CD4-positive, alpha-beta T cell treated with Interleukin-17A for 4 hours (primary cell): ENCODE results near the gene TRIO.
"Not testable (repeated sequence)": the region's sequence is repeated elsewhere in the genome, so short reads cannot be mapped to it uniquely, and the experiment has no call there.

Experiments
- DNase-seq: peaks from one replicate; pipeline ENCODE4 v3.0.0-alpha.2; 2020; ENCODE audit warnings: mixed read lengths

The TRIO gene

DNA sequence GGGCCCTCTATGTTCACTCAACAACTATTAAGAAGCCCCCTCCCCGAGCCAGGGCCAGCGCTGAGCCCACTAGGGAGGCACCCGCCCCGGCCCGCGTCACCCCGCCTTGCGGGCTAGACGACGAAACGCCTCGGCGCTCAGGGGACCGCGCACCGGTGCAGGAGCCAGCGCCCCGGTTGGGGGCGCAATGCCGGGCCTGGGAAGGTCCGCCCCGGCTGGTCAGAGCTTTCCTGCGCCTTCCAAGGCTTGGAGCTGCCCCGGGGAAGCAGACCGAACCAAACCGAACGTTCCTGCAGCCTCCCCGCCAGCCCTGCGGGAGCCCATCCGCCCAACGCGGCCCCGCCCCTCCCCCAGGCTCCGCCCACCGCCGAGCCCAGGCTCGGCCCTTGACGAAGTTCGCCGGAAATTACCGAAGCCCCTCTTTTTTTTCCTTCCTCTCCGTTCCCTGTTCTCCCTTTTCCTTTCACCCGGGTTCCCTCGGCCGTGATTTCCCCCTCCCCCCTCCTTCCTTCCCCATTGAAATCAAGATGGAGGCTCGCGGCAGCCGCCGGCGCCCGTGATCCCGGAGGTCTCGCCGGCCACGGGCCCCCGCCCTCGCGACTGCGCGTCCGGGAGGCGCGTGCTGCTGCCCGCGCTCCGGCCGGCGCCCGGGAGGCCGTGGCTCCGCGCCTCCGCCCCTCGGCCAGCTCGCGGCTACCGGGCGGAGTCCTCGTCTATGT is at the start of gene TRIO:
TRIO (plus strand) TSS at position 516 of the 719 bp plus-strand sequence. CDS start 384 bp downstream, outside the sequence.
- peak; percentile 87 for DNase-seq

DNA sequence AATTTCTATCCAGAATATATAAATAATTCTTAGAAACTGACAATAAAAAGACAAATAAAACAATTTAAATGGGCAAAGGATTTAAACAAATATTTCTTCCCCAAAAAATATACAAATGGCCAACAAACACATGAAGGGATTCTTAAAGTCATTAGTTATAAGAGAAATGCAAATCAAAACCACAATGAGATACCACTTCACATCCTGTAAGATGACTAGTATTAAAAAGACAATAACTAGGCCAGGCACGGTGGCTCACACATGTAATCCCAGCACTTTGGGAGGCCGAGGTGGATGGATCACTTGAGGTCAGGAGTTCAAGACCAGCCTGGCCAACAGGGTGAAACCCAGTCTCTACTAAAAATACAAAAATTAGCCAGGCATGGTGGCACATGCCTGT is 45.8 kb upstream of the TRIO start:
- not testable (repeated sequence) for DNase-seq

GRCh38 chr5:14097998-14098471 is 45.1 kb upstream of the TRIO start:
- no peak for DNase-seq

- DNase-seq, result no peak
Measured at GRCh38 chr5:14100281-14100680, 42.9 kb upstream of the TRIO start.

DNA sequence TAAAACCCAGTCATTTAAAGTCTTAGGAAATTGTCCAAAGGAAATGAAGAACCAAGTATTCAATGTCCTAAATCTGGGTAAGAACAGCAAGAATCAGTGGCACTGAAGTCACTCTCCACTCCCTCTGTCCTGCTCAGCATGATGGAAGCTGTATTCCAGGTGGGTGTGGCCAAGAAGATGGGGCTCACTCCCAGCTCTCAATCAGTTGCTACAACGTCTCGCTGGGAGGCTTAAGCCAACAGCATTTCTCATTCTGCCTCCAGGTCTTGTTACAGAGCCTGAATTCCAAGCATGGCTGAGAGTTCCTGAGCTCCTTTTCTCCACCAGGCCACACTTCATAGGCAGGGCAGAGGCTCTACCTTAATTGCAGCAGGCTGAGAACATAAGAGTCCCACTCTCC is 41.2 kb upstream of the TRIO start:
- DNase-seq, result no peak

- no peak for DNase-seq
Measured at GRCh38 chr5:14102666-14103065, 40.5 kb upstream of the TRIO start.

DNA sequence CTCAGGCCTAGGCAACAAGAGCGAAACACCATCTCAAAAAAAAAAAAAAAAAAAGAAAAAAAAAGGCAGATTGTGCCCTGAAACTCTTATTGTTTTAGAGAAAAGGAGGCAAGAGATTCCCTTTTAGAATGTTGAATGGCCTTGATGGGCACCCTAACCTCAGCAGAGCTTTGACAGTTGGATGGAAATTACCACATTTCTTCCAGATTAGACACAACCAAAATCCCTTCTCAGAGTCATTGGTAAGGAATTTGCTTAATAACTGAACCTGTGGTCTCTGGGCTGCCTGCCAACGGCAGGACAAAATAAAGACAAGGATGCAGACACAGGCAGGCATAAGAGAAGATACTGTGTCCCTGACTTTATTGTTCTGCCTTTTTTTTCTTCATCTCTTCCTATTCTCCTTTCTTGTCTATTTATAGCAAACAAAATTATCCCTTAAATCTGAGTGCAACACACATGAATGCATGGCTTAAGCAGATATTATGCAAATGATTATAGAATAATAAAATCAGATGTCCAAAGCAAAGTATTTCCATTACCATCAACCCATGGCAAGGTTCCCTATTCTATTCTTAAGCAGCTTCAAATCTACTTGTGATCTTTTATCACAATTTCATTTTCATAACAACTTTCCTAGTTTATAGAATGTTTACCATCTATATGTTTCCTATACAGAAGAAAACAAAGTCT is 37.3 kb upstream of the TRIO start:
- no peak for DNase-seq

GRCh38 chr5:14107536-14107935 is 35.6 kb upstream of the TRIO start:
- no peak for DNase-seq

DNA sequence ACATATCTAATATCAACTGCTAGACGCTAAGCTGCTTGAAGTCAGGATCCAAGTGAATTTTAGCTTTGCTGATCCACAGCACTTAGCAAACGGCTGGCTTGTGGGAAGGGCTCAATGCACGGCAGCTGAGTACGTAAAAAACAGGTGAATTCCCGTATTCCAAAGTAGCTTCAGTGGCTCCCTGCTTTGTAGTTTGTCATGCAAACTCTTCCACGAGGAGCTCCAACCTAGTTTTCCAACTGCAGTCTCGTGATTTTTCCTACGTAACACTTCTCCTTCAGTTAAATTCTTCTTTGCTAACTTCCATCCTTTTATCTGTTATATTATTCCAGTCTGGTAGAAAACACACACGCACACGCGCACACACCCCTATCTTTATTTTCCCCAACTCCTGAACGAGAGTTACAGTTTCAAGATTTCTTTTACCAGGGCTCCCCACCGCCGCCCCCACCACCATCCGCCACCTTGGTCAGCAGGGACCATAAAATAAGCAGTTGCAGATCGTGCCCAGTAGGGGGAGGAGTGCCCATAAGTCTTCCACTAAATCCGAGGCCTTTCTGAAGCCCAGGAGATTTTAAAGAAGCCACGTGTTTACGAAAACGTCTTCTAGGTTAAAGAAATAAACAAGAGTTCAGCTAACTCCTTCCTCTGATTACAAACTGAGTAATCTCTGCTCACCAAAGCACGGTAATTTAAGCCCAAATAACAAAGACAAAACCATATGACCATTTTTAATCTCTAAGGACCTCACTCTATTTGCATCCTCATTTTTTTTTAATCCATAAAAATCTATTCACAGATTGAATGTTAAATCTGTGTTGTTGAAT is 34.8 kb upstream of the TRIO start:
- DNase-seq, result peak; percentile 36

GRCh38 chr5:14109041-14109747 is 33.9 kb upstream of the TRIO start:
- no peak for DNase-seq

GRCh38 chr5:14109771-14110170 is 33.4 kb upstream of the TRIO start:
- DNase-seq, result no peak

DNA sequence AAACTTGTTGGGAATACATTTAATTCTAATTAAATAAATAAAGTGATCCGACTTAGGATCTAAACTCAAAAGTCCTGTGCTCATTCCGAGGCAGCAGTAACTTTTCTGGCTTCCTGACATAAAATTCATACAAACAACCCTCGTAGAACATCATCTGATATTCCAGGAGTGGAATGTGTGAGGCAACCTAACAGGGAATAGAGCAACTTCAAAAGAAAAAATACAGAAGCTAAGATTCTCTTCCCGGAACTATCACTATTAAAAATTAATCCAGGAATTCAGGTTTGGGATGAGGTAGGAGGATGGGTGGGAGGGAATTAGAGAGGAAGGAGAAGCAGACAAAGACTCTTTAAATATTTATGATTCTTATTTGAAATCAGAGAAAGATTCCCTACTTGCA is 32.9 kb upstream of the TRIO start:
- no peak for DNase-seq

GRCh38 chr5:14110680-14111079 is 32.5 kb upstream of the TRIO start:
- no peak for DNase-seq

DNA sequence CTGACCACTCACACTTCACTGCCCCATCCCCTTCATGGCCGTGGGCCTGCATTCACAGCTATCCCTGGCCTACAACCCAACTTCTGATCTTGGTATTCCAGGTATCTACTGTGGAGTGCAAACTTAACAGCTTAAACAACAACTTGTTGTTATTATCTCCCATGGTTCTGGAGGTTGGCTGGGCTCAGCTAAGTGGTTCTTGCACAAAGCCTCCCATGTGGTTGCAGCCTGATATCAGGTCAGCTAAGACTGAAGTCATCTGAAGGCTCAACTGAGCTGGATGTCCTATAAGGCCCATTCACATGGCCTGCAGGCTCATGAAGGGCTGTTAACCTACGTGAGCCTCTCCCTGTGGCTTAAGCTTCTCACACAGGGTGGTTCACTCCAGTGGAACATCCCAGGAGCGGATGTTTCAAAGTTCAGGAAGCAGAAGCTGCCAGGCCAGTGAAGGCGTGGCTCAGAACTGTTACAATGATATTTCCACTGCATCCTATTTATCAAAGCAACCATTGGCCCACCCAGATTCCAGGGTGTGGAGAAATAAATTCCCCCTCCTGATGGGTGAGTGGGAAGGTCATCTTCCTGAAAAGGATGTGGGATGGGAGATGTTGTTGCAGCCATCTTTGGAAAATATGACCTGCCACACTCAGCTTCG is 30.0 kb upstream of the TRIO start:
- no peak for DNase-seq

- DNase-seq, result no peak
Measured at GRCh38 chr5:14114615-14115251, 28.4 kb upstream of the TRIO start.

- DNase-seq, result no peak
Measured at GRCh38 chr5:14115323-14115895, 27.7 kb upstream of the TRIO start.

- no peak for DNase-seq
Measured at GRCh38 chr5:14118551-14119320, 24.4 kb upstream of the TRIO start.

GRCh38 chr5:14120176-14120575 is 23.0 kb upstream of the TRIO start:
- no peak for DNase-seq

DNA sequence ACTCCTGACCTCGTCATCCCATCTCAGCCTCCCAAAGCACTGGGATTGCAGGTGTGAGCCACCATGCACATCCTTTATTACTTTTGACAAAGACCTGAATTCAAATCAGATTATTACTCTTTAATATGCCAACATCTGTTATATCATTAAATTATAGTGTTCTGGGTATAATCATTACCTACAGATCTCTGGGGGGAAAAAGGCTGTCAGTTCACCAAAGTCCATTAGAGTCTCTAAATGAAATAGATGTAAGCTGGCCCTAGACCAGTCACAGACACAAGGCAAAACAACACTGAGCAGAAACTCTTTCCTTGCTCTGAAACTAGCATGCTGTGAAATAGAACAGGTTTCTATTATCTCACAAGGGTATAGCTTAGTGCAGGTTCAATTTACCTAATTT is 21.6 kb upstream of the TRIO start:
- DNase-seq, result no peak

DNA sequence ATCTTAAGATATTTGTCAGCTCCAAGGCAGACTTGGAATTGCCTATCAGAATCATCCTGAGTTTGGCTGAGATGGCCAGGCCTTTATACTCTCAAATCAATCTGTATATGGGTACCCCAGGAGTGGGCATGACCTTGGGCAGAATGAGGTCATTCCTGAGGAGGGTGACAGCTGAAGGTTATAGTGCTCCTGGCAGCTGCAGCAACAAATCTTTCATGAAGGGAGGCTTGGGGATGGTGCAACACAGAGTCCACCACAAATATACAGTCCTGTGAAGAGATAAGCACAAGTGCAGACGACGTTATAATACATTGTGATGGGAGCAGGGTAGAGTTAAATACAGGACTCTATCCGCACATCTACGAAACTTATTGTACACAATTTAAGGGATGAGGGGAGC is 21.1 kb upstream of the TRIO start:
- no peak for DNase-seq

GRCh38 chr5:14123551-14123950 is 19.6 kb upstream of the TRIO start:
- DNase-seq, result no peak
